ENCODE data around the gene VTI1A.
A peak's percentile ranks its signal among the peaks of the same experiment; 100 is the strongest.

VTI1A gene

GRCh38 chr10:112548535-112549276 lies 101.7 kb downstream of the VTI1A start:
- no peak for DNase-seq

- no peak for DNase-seq
Observed at GRCh38 chr10:112552593-112553110, 105.6 kb downstream of the VTI1A start.

GRCh38 chr10:112553315-112553714 lies 106.3 kb downstream of the VTI1A start:
- DNase-seq = no peak

GRCh38 chr10:112554263-112554662 lies 107.2 kb downstream of the VTI1A start:
- DNase-seq = no peak

GRCh38 chr10:112557197-112557596 lies 110.2 kb downstream of the VTI1A start:
- no peak for DNase-seq

- DNase-seq = no peak
Observed at GRCh38 chr10:112558476-112559142, 111.6 kb downstream of the VTI1A start.

- no peak for DNase-seq
Observed at GRCh38 chr10:112559349-112559748, 112.3 kb downstream of the VTI1A start.

GRCh38 chr10:112562122-112562521 lies 115.1 kb downstream of the VTI1A start:
- no peak for DNase-seq

- no peak for DNase-seq
Observed at GRCh38 chr10:112562809-112563663, 116.0 kb downstream of the VTI1A start.

GRCh38 chr10:112564337-112564736 lies 117.3 kb downstream of the VTI1A start:
- DNase-seq = no peak

- DNase-seq = peak; percentile 61 to 72
Observed at GRCh38 chr10:112565434-112566053, 118.5 kb downstream of the VTI1A start.

- DNase-seq = no peak
Observed at GRCh38 chr10:112570585-112570984, 123.6 kb downstream of the VTI1A start.

- DNase-seq = no peak
Observed at GRCh38 chr10:112579578-112579977, 132.6 kb downstream of the VTI1A start.

- DNase-seq = no peak
Observed at GRCh38 chr10:112580267-112580666, 133.3 kb downstream of the VTI1A start.

- no peak for DNase-seq
Observed at GRCh38 chr10:112581921-112582320, 134.9 kb downstream of the VTI1A start.

- DNase-seq = no peak
Observed at GRCh38 chr10:112583236-112583939, 136.4 kb downstream of the VTI1A start.

GRCh38 chr10:112584276-112584675 lies 137.3 kb downstream of the VTI1A start:
- no peak for DNase-seq

- DNase-seq = no peak
Observed at GRCh38 chr10:112585126-112585525, 138.1 kb downstream of the VTI1A start.

- DNase-seq = no peak
Observed at GRCh38 chr10:112585960-112586359, 138.9 kb downstream of the VTI1A start.

- DNase-seq = no peak
Observed at GRCh38 chr10:112587729-112588128, 140.7 kb downstream of the VTI1A start.

GRCh38 chr10:112588225-112588990 lies 141.4 kb downstream of the VTI1A start:
- DNase-seq = no peak
